K562 (cell line): ENCODE measurements around the gene GFI1B. TPM values are rescaled to one million over a fixed set of nuclear protein-coding genes. Genes with fewer than 3 reads are reported as not detected.

ENCODE experiments used
- BCL6 ChIP-seq: fragments of 250-450 bp; sonication (Bioruptor Pico); IDR thresholded peaks from 2 replicates; pipeline ENCODE4 v1.4.0; 2020
- CTBP1 ChIP-seq: fragments of 450-650 bp; IDR thresholded peaks from 2 replicates; pipeline ENCODE4 v1.6.1; 2016; ENCODE audit warnings: borderline replicate concordance
- EZH2 ChIP-seq: IDR thresholded peaks from 2 replicates; pipeline ENCODE4 v1.6.1; 2012; ENCODE audit warnings: low read depth, mild to moderate bottlenecking, inconsistent platforms, low read length, borderline replicate concordance
- ILK ChIP-seq: fragments of 450-650 bp; IDR thresholded peaks from 2 replicates; pipeline ENCODE4 v1.6.1; 2016; ENCODE audit warnings: missing genetic modification characterization, low read depth, mild to moderate bottlenecking, missing compliant biosample characterization, moderate library complexity, borderline replicate concordance
- JUNB ChIP-seq: fragments of 450-650 bp; formaldehyde crosslinking; conservative IDR thresholded peaks from 2 replicates; pipeline ENCODE4 v1.4.0; 2020; ENCODE audit warnings: mild to moderate bottlenecking
- KDM5B ChIP-seq: fragments of 200-600 bp; sonication (generic); IDR thresholded peaks from 2 replicates; pipeline ENCODE4 v1.6.1; 2012; ENCODE audit warnings: low read depth, mild to moderate bottlenecking, moderate library complexity, low read length, control low read depth, inconsistent platforms; ENCODE audit not compliant: insufficient replicate concordance
- KLF10 ChIP-seq: fragments of 250-450 bp; sonication (Bioruptor Pico); IDR thresholded peaks from 2 replicates; pipeline ENCODE4 v1.6.1; 2021; ENCODE audit warnings: matching md5 sums
- MIER1 ChIP-seq: fragments of 450-650 bp; IDR thresholded peaks from 2 replicates; pipeline ENCODE4 v1.6.1; 2016; ENCODE audit warnings: antibody characterized with exemption, mild to moderate bottlenecking, low read depth
- NCOA1 ChIP-seq: fragments of 450-650 bp; IDR thresholded peaks from 2 replicates; pipeline ENCODE4 v1.6.1; 2016; ENCODE audit warnings: low read depth
- NCOA2 ChIP-seq, 2 experiments: fragments of 450-650 bp; IDR thresholded peaks; 2 replicates each; pipeline ENCODE4 v1.6.1; 2018; ENCODE audit warnings: mild to moderate bottlenecking in 2 of 2, moderate library complexity in 1 of 2; ENCODE audit not compliant: partially characterized antibody in 2 of 2
- NKRF ChIP-seq: fragments of 450-650 bp; IDR thresholded peaks from 2 replicates; pipeline ENCODE4 v1.6.1; 2016; ENCODE audit warnings: borderline replicate concordance
- PPARD ChIP-seq: fragments of 250-450 bp; sonication (Bioruptor Pico); IDR thresholded peaks from 2 replicates; pipeline ENCODE4 v1.8.0; 2022; ENCODE audit warnings: inconsistent platforms, mild to moderate bottlenecking, moderate library complexity
- PYGO2 ChIP-seq: fragments of 450-650 bp; IDR thresholded peaks from 2 replicates; pipeline ENCODE4 v1.6.1; 2016; ENCODE audit warnings: mild to moderate bottlenecking, missing genetic modification characterization, moderate library complexity, missing compliant biosample characterization
- RAD21 ChIP-seq, 2 experiments: fragments of 250-450 bp in 1 of 2; fragments of 450-650 bp in 1 of 2; sonication (Bioruptor Pico) in 1 of 2; formaldehyde crosslinking in 1 of 2; IDR thresholded peaks in 1 of 2; conservative IDR thresholded peaks in 1 of 2; 2 replicates each; pipeline versions ENCODE4 v1.4.0 to v1.8.0; 2020 to 2022; ENCODE audit warnings: mild to moderate bottlenecking in 2 of 2, moderate library complexity in 1 of 2
- SIN3B ChIP-seq: fragments of 450-650 bp; IDR thresholded peaks from 2 replicates; pipeline ENCODE4 v1.6.1; 2017; ENCODE audit warnings: low read depth, mild to moderate bottlenecking, moderate library complexity
- SRSF7 ChIP-seq: fragments of 200-400 bp; formaldehyde crosslinking; optimal IDR thresholded peaks from 2 replicates; pipeline ENCODE3; 2017; ENCODE audit warnings: mild to moderate bottlenecking, low read depth, low read length
- SUPT5H ChIP-seq: fragments of 450-650 bp; IDR thresholded peaks from 2 replicates; pipeline ENCODE4 v1.6.1; 2016
- TCF15 ChIP-seq: fragments of 250-450 bp; sonication (Bioruptor Pico); IDR thresholded peaks from 2 replicates; pipeline ENCODE4 v1.8.0; 2022; ENCODE audit warnings: moderate library complexity, mild to moderate bottlenecking, inconsistent platforms
- ZNF174 ChIP-seq: fragments of 250-450 bp; sonication (Bioruptor Pico); IDR thresholded peaks from 2 replicates; pipeline ENCODE4 v1.4.0; 2020; ENCODE audit warnings: mild to moderate bottlenecking
- ZNF354B ChIP-seq: fragments of 250-450 bp; sonication (Bioruptor Pico); IDR thresholded peaks from 2 replicates; pipeline ENCODE4 v1.4.0; 2020
- ZNF408 ChIP-seq: fragments of 250-450 bp; sonication (Bioruptor Pico); IDR thresholded peaks from 2 replicates; pipeline ENCODE4 v1.4.0; 2020; ENCODE audit warnings: low read depth, mild to moderate bottlenecking, moderate library complexity
- ZNF436 ChIP-seq: fragments of 250-450, 450-650 bp; sonication (Bioruptor Pico); formaldehyde crosslinking; IDR thresholded peaks from 2 replicates; pipeline ENCODE4 v1.7.0; 2020; ENCODE audit warnings: mild to moderate bottlenecking
- ZNF449 ChIP-seq: fragments of 250-450 bp; sonication (Bioruptor Pico); IDR thresholded peaks from 2 replicates; pipeline ENCODE4 v1.8.0; 2022; ENCODE audit warnings: moderate library complexity, mild to moderate bottlenecking, inconsistent platforms
- ZNF583 ChIP-seq: fragments of 250-450 bp; sonication (Bioruptor Pico); IDR thresholded peaks from 2 replicates; pipeline ENCODE4 v1.4.0; 2020
- polyA plus RNA-seq, 8 experiments: library from polyadenylated mRNA; depleted of rRNA in 4 of 8; stranded (reverse) in 5 of 8; unstranded in 3 of 8; fragments of >200 nt; fragmentation: Nextera tagmentation in 2 of 8; fragmentation: Illumina TruSeq in 1 of 8; extraction: Ambion mirVana in 2 of 8; extraction: Trizol in 1 of 8; gene quantifications; 2 replicates each; pipeline versions ENCODE4 v1.2.1 to v1.2.3, GENCODE V29; 2011 to 2014; ENCODE audit warnings: inconsistent platforms in 1 of 8, missing spikeins in 1 of 8
- total RNA-seq, 7 experiments: library from RNA; depleted of rRNA in 6 of 7; stranded (reverse); fragments of >200 nt in 6 of 7; fragmentation: Illumina TruSeq in 2 of 7; extraction: Trizol in 2 of 7; gene quantifications; 2 replicates each; pipeline versions ENCODE4 v1.2.1 to v1.2.3, GENCODE V29; 2011 to 2021; ENCODE audit warnings: low replicate concordance in 1 of 7
- TF ChIP-seq, protein P1 (sequence below): sonication (generic); formaldehyde crosslinking; IDR thresholded peaks from 2 replicates; pipeline ENCODE4 v1.8.1; 2022; ENCODE audit warnings: missing genetic modification reagents

GFI1B gene
- total and polyA plus RNA-seq, 9 of the 15 experiments (the other 6 are each of a cell fraction or from before 2014, with no cell fraction given): 8.0 to 75.7 (median 34.5) TPM

- TF ChIP-seq NKRF (0 out of 2 replicates have a peak, but pooled peaks have one; percentile 41), MIER1 (no peak), ZNF174 (no peak), KDM5B (peak; percentile 47), PPARD (CRISPR knock-in tag) (no peak), ZNF449 (CRISPR knock-in tag) (0 out of 2 replicates have a peak, but pooled peaks have one; percentile 14), ZNF408 (CRISPR knock-in tag) (no peak), KLF10 (CRISPR knock-in tag) (no peak), SIN3B (no peak), PYGO2 (tag) (no peak), NCOA2 (IDR thresholded peaks at IDR 0.05; ENCODE audit: partially characterized antibody in 2 of 2) (no peak), EZH2 (no peak), ZNF436 (no peak), NCOA1 (peak; percentile 81; the same call in 1 of the 2 replicates), JUNB (CRISPR knock-in tag) (no peak), RAD21 (CRISPR knock-in tag; conservative IDR thresholded peaks at IDR 0.05 in 1 of 2, IDR thresholded peaks at IDR 0.05 in 1 of 2) (no peak; a peak in 2 of 4 replicates), ZNF354B (no peak), TCF15 (CRISPR knock-in tag) (peak; percentile 24; the same call in 1 of the 2 replicates), SUPT5H (0 out of 2 replicates have a peak, but pooled peaks have one; percentile 30), CTBP1 (peak; percentile 55; the same call in 1 of the 2 replicates), ILK (tag) (no peak), SRSF7 (no peak), BCL6 (no peak), ZNF583 (peak; percentile 85; the same call in 1 of the 2 replicates)
- TF ChIP-seq, protein P1, sequence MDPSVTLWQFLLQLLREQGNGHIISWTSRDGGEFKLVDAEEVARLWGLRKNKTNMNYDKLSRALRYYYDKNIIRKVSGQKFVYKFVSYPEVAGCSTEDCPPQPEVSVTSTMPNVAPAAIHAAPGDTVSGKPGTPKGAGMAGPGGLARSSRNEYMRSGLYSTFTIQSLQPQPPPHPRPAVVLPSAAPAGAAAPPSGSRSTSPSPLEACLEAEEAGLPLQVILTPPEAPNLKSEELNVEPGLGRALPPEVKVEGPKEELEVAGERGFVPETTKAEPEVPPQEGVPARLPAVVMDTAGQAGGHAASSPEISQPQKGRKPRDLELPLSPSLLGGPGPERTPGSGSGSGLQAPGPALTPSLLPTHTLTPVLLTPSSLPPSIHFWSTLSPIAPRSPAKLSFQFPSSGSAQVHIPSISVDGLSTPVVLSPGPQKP (CRISPR knock-in tag): no peak
Measured at GRCh38 chr9:132998831-132999635, 20.5 kb downstream of the GFI1B start (continued).
